ENCODE results near the gene MAPK11. TPM values are rescaled to one million over a fixed set of nuclear protein-coding genes. Genes with fewer than 3 reads are reported as not detected.

MAPK11 gene
- total RNA-seq, 4 donors from 2014 or later: 2.0 to 14.0 (median 2.5) TPM; not detected in 1

DNA sequence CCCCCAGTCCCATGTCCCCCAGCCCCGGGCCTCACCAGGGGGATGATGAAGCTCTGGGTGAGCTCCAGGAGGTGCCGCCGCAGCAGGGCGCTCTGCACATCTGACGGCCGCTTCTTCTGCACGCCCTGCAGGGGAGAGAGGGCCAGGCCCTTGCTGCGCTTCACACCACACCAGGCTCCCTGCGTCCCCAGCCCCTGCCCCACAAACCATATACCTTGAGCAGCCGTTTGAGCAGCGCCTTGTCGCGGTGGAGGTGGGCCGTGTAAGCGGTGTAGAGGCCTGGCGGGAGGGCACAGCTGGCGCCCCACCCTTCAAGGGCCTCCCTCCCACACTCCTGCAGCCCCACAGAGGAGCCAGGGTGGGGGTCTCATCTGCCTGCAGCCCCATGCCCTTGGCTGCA is 43.4 kb upstream of the MAPK11 start:
- DNase-seq: peak in 1 of 3 donors; percentile 54
- no peak for TF ChIP-seq CTCF (IDR thresholded peaks at IDR 0.05)
- no peak for TF ChIP-seq POLR2A (IDR thresholded peaks at IDR 0.05)
- Histone ChIP-seq H3K27me3 (no peaks in the 10 kb centered on the region), H3K27ac (peak overlapping the region in 3 of 4 donors; percentile 46 to 89 (median 74)), H3K4me3 (peak overlapping the region in 2 of 4 donors; percentile 36 to 41), H3K4me1 (peaks cover 0 to 30% (median 18%) of the 10 kb centered on the region in 4 donors), H3K36me3 (no peaks in the 10 kb centered on the region), H3K9me3 (no peaks in the 10 kb centered on the region)

- no peaks in the 10 kb centered on the region for H3K9me3 ChIP-seq
- DNase-seq: no peak
- H3K4me3 ChIP-seq: no peak overlapping the region
- peaks cover 3 to 35% (median 21%) of the 10 kb centered on the region in 4 donors for H3K4me1 ChIP-seq
- TF ChIP-seq CTCF (IDR thresholded peaks at IDR 0.05) (no peak), POLR2A (IDR thresholded peaks at IDR 0.05) (no peak)
- H3K27me3 ChIP-seq: no peaks in the 10 kb centered on the region
- no peaks in the 10 kb centered on the region for H3K36me3 ChIP-seq
- H3K27ac ChIP-seq: peak overlapping the region in 1 of 4 donors; percentile 89
Observed at GRCh38 chr22:50313021-50313420, 42.8 kb upstream of the MAPK11 start.

DNA sequence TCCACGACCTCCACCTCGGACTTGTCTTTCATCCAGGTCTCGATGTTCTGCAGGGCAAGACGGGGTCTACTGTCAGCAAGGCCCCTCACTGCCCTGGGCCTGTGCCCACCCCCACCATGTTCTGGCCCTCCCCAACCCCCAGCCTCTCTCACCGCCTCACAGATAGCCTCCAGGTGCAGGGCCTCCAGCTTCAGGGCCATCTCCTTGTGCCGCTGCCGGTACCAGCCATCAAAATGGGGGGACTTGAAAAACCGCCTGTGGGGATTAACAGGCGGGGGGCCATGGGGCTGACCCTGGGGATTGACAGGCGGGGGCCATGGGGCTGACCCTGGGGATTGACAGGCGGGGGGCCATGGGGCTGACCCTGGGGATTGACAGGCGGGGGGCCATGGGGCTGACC is 42.2 kb upstream of the MAPK11 start:
- H3K27ac ChIP-seq: no peak overlapping the region
- no peak overlapping the region for H3K4me3 ChIP-seq
- no peaks in the 10 kb centered on the region for H3K9me3 ChIP-seq
- no peaks in the 10 kb centered on the region for H3K27me3 ChIP-seq
- DNase-seq: no peak
- TF ChIP-seq POLR2A (IDR thresholded peaks at IDR 0.05) (no peak), CTCF (IDR thresholded peaks at IDR 0.05) (no peak)
- H3K36me3 ChIP-seq: no peaks in the 10 kb centered on the region
- peaks cover 5 to 39% (median 24%) of the 10 kb centered on the region in 4 donors for H3K4me1 ChIP-seq

- TF ChIP-seq CTCF (IDR thresholded peaks at IDR 0.05) (no peak), POLR2A (IDR thresholded peaks at IDR 0.05) (no peak)
- Histone ChIP-seq H3K4me1 (peaks cover 5 to 45% (median 24%) of the 10 kb centered on the region in 4 donors), H3K4me3 (no peak overlapping the region), H3K36me3 (no peaks in the 10 kb centered on the region), H3K27me3 (no peaks in the 10 kb centered on the region), H3K9me3 (no peaks in the 10 kb centered on the region), H3K27ac (no peak overlapping the region)
- DNase-seq: no peak
Observed at GRCh38 chr22:50311606-50312351, 41.6 kb upstream of the MAPK11 start.

DNA sequence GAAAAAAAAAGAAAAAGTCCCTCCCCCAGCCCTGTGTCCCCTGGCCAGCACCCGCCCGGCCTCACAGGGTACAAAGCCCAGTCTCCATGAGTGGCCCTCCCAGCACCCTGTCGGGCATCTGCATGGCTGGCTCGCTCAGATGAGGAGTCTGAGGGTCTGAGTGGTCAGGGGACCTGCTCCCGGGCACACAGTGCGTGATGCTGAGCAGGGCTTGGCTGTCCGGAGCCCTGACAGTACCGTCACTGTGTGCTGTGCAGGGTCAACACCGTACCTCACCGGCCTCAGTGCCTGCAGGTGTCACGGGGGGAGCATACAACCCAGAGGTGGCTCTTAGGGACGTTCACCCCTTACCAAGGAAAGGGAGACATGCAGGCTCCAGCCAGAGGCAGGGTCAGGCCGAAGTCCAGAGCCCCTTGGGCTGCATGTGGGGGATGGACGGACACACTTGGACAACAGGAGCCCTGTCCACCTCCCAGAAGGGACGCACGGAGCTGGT is 40.8 kb upstream of the MAPK11 start:
- Histone ChIP-seq H3K36me3 (no peaks in the 10 kb centered on the region), H3K4me1 (peaks cover 5 to 49% (median 24%) of the 10 kb centered on the region in 4 donors), H3K27me3 (no peaks in the 10 kb centered on the region), H3K4me3 (no peak overlapping the region), H3K27ac (no peak overlapping the region), H3K9me3 (no peaks in the 10 kb centered on the region)
- DNase-seq: no peak
- TF ChIP-seq POLR2A (IDR thresholded peaks at IDR 0.05) (no peak), CTCF (IDR thresholded peaks at IDR 0.05) (no peak)

Measured in Peyer's patch (tissue), 4 donors.